Measurements from ENCODE around the gene FXYD6.

DNA sequence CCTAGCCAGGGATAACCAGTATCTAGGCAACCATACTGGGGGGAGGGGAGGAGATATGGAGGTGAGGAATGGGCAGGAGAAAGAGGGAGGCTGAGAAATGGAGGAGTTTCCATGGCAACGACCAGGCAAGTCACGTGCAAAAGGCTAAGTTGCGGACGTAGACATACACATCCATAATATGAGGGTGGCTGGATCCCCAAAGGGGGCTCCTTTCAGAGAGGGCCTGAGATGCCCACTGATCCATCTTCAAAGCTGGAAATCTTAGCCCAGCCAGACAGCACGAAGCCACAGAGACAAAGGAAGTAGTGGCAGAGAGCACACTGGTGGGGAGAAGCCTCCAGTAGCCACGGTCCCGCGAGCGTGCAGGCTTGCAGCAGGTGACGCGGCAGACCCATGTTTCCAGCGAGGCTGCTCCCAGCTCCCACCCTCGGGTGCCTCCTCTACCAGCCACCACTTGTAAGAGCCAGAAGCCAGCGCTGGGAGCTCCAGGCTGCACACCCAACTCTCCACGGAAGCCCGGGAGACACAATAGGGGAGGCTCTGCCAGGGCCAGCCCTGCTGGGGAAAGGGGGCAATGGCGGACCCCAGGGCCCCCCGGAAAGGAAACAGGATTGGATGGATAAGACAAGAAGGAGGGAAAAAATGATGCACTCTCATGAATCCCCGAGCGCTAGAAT, 938 bp downstream of the FXYD6 start:
- TF ChIP-seq POLR2A (IDR thresholded peaks at IDR 0.05), result no peak
- TF ChIP-seq CTCF (IDR thresholded peaks at IDR 0.05), result no peak
